Renal cortical epithelial cell (primary cell): ENCODE data around the gene ABHD15. TPM values are rescaled to one million over a fixed set of nuclear protein-coding genes. Genes with fewer than 3 reads are reported as not detected.

ENCODE experiments used
- DNase-seq: peaks from one replicate; pipeline ENCODE4 v3.0.0-alpha.2; 2011; ENCODE audit warnings: low read depth
- total RNA-seq: library from RNA; depleted of rRNA; stranded (reverse); fragments of >200 nt; gene quantifications from 2 replicates; pipeline ENCODE4 v1.2.3, GENCODE V29; 2014

Gene ABHD15
- total RNA-seq, 1 donor from 2014 or later = 20.6 TPM

DNA sequence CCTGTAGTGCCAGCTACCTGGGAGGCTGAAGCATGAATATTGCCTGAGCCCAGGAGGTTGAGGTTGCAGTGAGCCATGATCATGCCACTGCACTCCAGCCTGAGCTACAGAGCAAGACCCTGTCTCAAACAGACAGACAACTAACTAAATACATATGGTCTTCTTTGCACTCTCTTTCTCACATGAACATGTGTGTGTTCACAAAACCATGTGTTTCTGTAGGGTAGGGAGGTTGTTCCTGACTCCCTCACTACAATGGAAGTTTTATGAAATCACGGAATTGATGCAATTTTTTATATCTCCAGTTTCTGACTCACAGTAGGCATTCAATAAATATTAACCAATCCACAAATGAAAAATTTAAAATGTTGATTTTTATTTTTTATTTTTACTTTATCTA lies 48.5 kb downstream of the ABHD15 start:
- no peak for DNase-seq

DNA sequence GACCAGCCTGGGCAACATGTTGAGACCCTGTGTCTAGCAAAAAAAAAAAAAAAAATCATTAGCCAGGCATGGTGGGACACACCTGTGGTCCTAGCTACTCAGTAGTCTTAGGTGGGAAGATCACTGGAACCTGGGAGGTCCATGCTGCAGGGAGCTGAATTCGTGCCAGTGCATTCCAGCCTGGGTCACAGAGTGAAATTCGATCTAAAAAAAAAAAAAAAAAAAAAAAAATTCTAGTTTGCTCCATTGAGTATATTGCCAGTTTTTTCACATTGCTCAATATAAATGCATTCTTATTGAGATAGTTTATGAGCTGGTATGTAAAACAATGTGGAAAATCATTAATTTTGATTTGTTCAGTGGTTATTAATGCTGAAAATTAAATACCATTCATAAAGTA lies 52.0 kb downstream of the ABHD15 start:
- DNase-seq = no peak

DNA sequence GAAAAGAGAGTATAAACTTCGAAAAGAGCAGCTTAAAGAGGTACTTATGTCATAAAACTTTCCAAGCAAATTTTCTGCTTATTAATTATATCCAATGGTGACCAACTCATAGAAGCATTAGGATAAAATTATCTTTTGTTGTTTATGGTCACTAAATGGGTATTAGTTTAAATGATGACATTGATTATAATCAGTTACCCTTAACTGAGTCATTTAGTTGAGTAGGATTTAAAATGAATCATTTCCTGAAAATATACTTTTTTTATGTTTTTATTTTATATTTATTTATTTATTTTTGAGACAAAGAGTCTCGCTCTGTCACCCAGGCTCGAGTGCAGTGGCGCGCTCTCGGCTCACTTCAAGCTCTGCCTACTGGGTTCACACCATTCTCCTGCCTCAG lies 55.9 kb downstream of the ABHD15 start:
- no peak for DNase-seq

Other genes with a start within 250 kb of the ABHD15 start
- 46.7 and 101 TPM in 2 replicates for gene TAOK1, start 176.7 kb downstream of the ABHD15 start, total RNA-seq
- 38.5 and 52.3 TPM in 2 replicates for gene TP53I13, start 1.7 kb upstream of the ABHD15 start, total RNA-seq
- 11.5 and 34.7 TPM in 2 replicates for gene GIT1, start 22.6 kb upstream of the ABHD15 start, total RNA-seq
- 3.1 and 12.8 TPM in 2 replicates for gene ANKRD13B, start 26.1 kb upstream of the ABHD15 start, total RNA-seq
- gene CORO6, start 55.9 kb upstream of the ABHD15 start, total RNA-seq = 3.3 and 4.4 TPM in 2 replicates